GM06990 (cell line): ENCODE data around the gene ZNF582.
"Not testable (repeated sequence)": the region's sequence is repeated elsewhere in the genome, so short reads cannot be mapped to it uniquely, and the experiment has no call there.

ENCODE experiments used
- DNase-seq: peaks from one replicate; pipeline ENCODE4 v3.0.0-alpha.2; 2011; ENCODE audit not compliant: insufficient read length; ENCODE audit errors: extremely low read depth
- H3K27me3 ChIP-seq: replicated peaks from 2 replicates; pipeline ENCODE4 v1.6.0; 2011; ENCODE audit warnings: low read length; ENCODE audit not compliant: control insufficient read depth, insufficient read depth
- H3K36me3 ChIP-seq: 2 replicates; pipeline ENCODE4 v1.5.1; 2011; ENCODE audit warnings: low read length; ENCODE audit not compliant: control insufficient read depth, insufficient read depth
- H3K4me3 ChIP-seq: replicated peaks from 2 replicates; pipeline ENCODE4 v1.5.1; 2011; ENCODE audit warnings: low read depth, mild to moderate bottlenecking, control low read depth, low read length
- CTCF ChIP-seq: IDR thresholded peaks from 2 replicates; pipeline ENCODE4 v1.5.1; 2011; ENCODE audit warnings: low read length, control low read depth, mild to moderate bottlenecking, inconsistent platforms; ENCODE audit not compliant: insufficient read depth, poor library complexity, severe bottlenecking

The ZNF582 gene

GRCh38 chr19:56348289-56348877 lies 45.0 kb downstream of the ZNF582 start:
- H3K36me3 ChIP-seq: no peaks in the 10 kb centered on the region
- no peak overlapping the region for H3K4me3 ChIP-seq
- no peak for DNase-seq
- H3K27me3 ChIP-seq: no peaks in the 10 kb centered on the region
- TF ChIP-seq CTCF: peak; percentile 55

- Histone ChIP-seq H3K4me3 (no peak overlapping the region), H3K36me3 (no peaks in the 10 kb centered on the region), H3K27me3 (no peaks in the 10 kb centered on the region)
- TF ChIP-seq CTCF: no peak
- DNase-seq: no peak
These were observed 46.1 kb downstream of the ZNF582 start for GRCh38 chr19:56347163-56347778.

GRCh38 chr19:56341948-56342347 lies 51.4 kb downstream of the ZNF582 start:
- DNase-seq: no peak
- TF ChIP-seq CTCF: no peak
- Histone ChIP-seq H3K36me3 (no peaks in the 10 kb centered on the region), H3K27me3 (no peaks in the 10 kb centered on the region; the same call in 1 of the 2 replicates), H3K4me3 (no peak overlapping the region)

GRCh38 chr19:56339031-56339430 lies 54.3 kb downstream of the ZNF582 start:
- H3K27me3 ChIP-seq, DNase-seq, H3K4me3 ChIP-seq, H3K36me3 ChIP-seq: not testable (repeated sequence)

GRCh38 chr19:56337077-56337476 lies 56.3 kb downstream of the ZNF582 start:
- not testable (repeated sequence) for H3K36me3 ChIP-seq, DNase-seq, H3K27me3 ChIP-seq, H3K4me3 ChIP-seq

- H3K4me3 ChIP-seq, H3K27me3 ChIP-seq, H3K36me3 ChIP-seq, DNase-seq: not testable (repeated sequence)
These were observed 58.0 kb downstream of the ZNF582 start for GRCh38 chr19:56335371-56335770.

GRCh38 chr19:56333506-56333905 lies 59.8 kb downstream of the ZNF582 start:
- Histone ChIP-seq H3K36me3 (no peaks in the 10 kb centered on the region), H3K27me3 (no peaks in the 10 kb centered on the region; the same call in 1 of the 2 replicates), H3K4me3 (no peak overlapping the region)
- peak; percentile 72 for TF ChIP-seq CTCF
- no peak for DNase-seq
